WERI-Rb-1 (cell line): ENCODE results near the gene KIFBP.

Experiments used
- DNase-seq: peaks from one replicate; pipeline ENCODE4 v3.0.0-alpha.2; 2020
- H3K27ac ChIP-seq: fragments of 250-450 bp; sonication (Bioruptor Pico); 2 replicates; pipeline ENCODE4 v1.5.1; 2020; ENCODE audit warnings: mild to moderate bottlenecking, moderate library complexity
- H3K27me3 ChIP-seq: fragments of 250-450 bp; sonication (Bioruptor Pico); 2 replicates; pipeline ENCODE4 v1.5.1; 2021; ENCODE audit warnings: mild to moderate bottlenecking, low read depth, moderate library complexity; ENCODE audit not compliant: insufficient read depth, severe bottlenecking
- H3K36me3 ChIP-seq: fragments of 250-450 bp; sonication (Bioruptor Pico); 2 replicates; pipeline ENCODE4 v1.5.1; 2020; ENCODE audit warnings: mild to moderate bottlenecking, moderate library complexity
- H3K4me3 ChIP-seq: 2 replicates; pipeline ENCODE4 v1.5.1; 2011; ENCODE audit warnings: low read depth, mild to moderate bottlenecking, control low read depth, low read length
- H3K9me3 ChIP-seq: fragments of 250-450 bp; sonication (Bioruptor Pico); 2 replicates; pipeline ENCODE4 v1.5.1; 2021; ENCODE audit warnings: mild to moderate bottlenecking, moderate library complexity; ENCODE audit not compliant: severe bottlenecking
- CTCF ChIP-seq: IDR thresholded peaks from 2 replicates; pipeline ENCODE4 v1.5.1; 2011; ENCODE audit warnings: low read depth, mild to moderate bottlenecking, control low read depth, inconsistent platforms, low read length

Gene KIFBP

GRCh38 chr10:69049566-69049961 is 61.0 kb downstream of the KIFBP start:
- Histone ChIP-seq H3K9me3 (no peaks in the 10 kb centered on the region), H3K27me3 (no peaks in the 10 kb centered on the region), H3K4me3 (no peak overlapping the region), H3K36me3 (no peaks in the 10 kb centered on the region), H3K27ac (no peak overlapping the region)
- no peak for TF ChIP-seq CTCF
- DNase-seq: no peak

DNA sequence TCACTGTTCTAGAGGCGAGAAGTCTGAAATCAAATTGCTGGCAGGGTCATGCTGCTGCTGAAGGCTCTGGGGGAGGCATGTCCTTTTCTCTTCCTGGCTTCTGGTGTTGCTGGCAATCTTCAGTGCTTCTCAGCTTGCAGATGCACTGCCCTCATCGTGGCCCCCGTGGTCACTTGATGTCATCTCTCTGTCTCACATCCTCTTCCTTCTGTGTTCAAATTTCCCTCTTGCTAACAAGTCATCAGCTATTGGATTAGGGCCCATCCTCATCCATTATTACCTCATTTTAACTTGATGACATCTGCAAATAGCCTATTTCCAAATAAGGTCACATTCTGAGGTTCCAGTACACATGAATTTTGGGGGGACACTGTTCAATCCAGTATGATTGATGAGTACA is 62.7 kb downstream of the KIFBP start:
- TF ChIP-seq CTCF: no peak
- no peak overlapping the region for H3K27ac ChIP-seq
- H3K27me3 ChIP-seq: no peaks in the 10 kb centered on the region

DNA sequence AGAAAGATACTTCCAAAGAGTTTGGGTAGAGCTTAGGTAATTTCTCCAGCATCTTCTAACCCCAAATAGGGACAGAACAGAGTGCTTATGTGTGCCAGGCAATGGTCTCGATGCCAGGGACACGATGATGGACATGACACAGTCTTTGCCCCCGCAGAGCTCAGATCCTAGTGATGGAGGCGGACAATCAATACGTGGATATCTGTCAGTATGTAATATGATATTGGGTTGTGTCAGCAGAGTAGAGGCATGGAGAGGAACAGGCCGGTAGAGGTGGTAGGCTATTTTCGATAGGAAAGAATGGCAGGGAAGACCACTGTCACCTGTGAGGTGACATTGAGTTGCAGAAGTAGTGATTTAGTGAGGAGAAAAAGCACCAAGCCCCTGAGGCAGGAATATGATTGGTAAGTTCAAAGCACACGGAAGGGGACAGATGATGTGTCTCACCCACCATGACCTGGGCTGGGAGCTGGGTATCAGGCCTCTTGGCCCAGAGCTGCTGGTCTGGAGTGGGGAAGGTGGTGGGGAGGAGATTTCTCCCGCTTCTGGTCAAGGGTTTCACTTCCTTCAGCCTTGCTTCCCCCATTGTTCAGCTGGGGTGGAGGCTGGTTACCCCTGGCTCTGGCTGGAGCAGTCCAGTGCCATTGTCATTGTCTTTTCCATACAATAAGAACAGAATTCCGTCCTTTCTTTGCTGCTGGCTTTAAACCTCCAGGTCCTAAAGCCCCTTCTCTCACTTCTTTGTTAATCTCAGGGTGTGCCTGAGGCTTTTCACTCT is 63.3 kb downstream of the KIFBP start:
- H3K9me3 ChIP-seq: no peaks in the 10 kb centered on the region
- H3K4me3 ChIP-seq: no peak overlapping the region
- no peak overlapping the region for H3K27ac ChIP-seq
- TF ChIP-seq CTCF: no peak
- H3K27me3 ChIP-seq: no peaks in the 10 kb centered on the region
- no peaks in the 10 kb centered on the region for H3K36me3 ChIP-seq
- no peak for DNase-seq

More for the DNA sequence above, 62.7 kb downstream of the KIFBP start:
- no peak for DNase-seq
- no peaks in the 10 kb centered on the region for H3K36me3 ChIP-seq
- H3K4me3 ChIP-seq: no peak overlapping the region
- no peaks in the 10 kb centered on the region for H3K9me3 ChIP-seq

DNA sequence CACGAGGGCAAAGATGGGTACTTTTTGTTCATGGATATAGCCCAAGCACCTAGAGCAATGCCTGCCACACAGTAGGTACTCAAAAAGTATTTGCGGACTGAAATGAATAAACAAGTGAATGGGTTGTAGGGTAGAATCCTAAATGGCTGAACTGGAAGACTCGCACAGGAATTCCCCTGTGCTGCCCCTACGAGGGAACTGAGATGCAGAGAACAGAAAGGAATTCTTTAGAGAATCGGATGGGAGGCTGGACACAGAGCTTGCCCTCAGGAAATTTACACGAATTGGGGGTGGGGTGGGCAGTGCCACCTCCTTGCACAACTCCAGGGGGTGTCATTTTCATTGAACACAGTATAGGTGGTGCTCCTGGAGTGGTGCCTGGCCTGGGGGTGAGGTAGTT is 64.1 kb downstream of the KIFBP start:
- no peak overlapping the region for H3K27ac ChIP-seq
- TF ChIP-seq CTCF: no peak
- no peaks in the 10 kb centered on the region for H3K36me3 ChIP-seq
- H3K27me3 ChIP-seq: no peaks in the 10 kb centered on the region
- DNase-seq: no peak
- H3K9me3 ChIP-seq: no peaks in the 10 kb centered on the region
- no peak overlapping the region for H3K4me3 ChIP-seq

GRCh38 chr10:69055241-69055640 is 66.6 kb downstream of the KIFBP start:
- no peaks in the 10 kb centered on the region for H3K36me3 ChIP-seq
- H3K27me3 ChIP-seq: no peaks in the 10 kb centered on the region
- H3K27ac ChIP-seq: no peak overlapping the region
- TF ChIP-seq CTCF: no peak
- no peak overlapping the region for H3K4me3 ChIP-seq
- no peak for DNase-seq
- H3K9me3 ChIP-seq: no peaks in the 10 kb centered on the region

DNA sequence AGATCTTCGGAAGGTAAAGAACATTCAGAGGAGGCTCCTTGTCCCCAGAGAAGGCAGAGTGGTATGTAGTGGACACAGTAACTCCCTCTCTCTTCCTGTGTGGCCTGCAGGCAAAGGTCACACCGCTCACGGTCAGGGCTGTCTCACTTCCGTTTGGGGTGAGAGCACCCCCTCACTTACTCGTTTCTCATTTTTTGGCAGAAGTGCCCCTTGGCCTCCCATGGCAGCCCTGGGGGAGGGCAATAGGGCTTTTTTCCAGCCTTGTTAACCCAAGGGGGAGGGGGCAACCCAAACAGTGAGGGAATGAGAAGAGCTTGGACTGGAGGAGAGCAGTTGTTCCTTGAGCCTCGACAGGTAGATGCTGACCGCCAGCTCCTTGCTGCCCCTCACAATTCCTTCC is 67.5 kb downstream of the KIFBP start:
- TF ChIP-seq CTCF: no peak
- no peak overlapping the region for H3K4me3 ChIP-seq
- H3K9me3 ChIP-seq: no peaks in the 10 kb centered on the region
- no peaks in the 10 kb centered on the region for H3K27me3 ChIP-seq
- no peak overlapping the region for H3K27ac ChIP-seq
- DNase-seq: no peak
- no peaks in the 10 kb centered on the region for H3K36me3 ChIP-seq
